ENCODE data around the gene CYP4F3. TPM values are rescaled to one million over a fixed set of nuclear protein-coding genes. Genes with fewer than 3 reads are reported as not detected.
"Not testable (repeated sequence)": the region's sequence is repeated elsewhere in the genome, so short reads cannot be mapped to it uniquely, and the experiment has no call there.

Gene CYP4F3
- total RNA-seq, result under 1 TPM in 3 of 4 donors, not detected in 1; 0.05 to 0.93 (median 0.68) TPM

DNA sequence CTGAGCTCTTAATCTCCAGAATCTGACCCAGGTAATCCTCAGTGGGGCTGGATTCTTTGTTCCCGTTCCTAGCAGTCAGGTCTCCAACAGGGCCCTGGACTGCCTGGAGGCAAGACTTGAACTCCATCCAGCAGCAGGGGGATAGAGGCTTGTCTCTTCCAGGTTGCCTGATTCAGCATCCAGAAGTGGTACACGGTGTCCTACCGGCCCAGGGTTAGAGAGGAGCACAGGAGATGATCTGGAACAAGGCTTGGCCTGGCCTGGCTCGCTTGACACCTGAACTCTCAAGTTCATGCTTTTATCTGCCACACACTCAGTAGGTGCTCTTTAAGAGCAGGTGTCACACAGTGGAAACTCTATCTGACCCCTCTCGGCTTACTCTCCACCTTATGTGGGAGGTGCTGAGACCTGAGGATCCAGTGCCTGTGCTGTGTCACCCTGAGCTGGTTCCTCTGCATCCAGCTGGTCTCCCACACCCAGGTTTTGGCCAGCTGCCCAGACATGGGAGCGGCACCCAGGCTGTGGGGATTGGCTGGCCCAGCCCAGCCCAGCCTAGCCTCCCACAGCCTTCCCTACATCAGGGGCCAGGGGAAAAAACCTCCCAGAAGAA lies at the start of gene CYP4F3:
CYP4F3 (plus strand) TSS at position 604 of the 610 bp plus-strand sequence. CDS start 519 bp downstream, outside the sequence.
- no peak within 1 kb of the TSS for H3K27ac ChIP-seq

GRCh38 chr19:15591796-15592195 lies 48.9 kb upstream of the CYP4F3 start:
- in situ Hi-C loops (cut with MboI; ENCODE audit: low sequenced_read_pairs in 4 of 4) (loop anchor here in 3 of 4 donors (25.0 kb wide), 2 partner anchors 571 to 596 kb away; partner anchors contain the start of genes AP1M1 (in 2 of the 3), FAM32A (in 2 of the 3) and CIB3 (in 1 of the 3)), intact Hi-C loops (cut with DNase I; ENCODE audit: low total_unique reads) (no loop called here)
- ATAC-seq, result no peak
- Histone ChIP-seq H3K4me1 (no peaks in the 10 kb centered on the region), H3K4me3 (no peak overlapping the region), H3K27ac (no peak overlapping the region), H3K27me3 (peaks cover 0 to 2% (median 0%) of the 10 kb centered on the region in 3 donors), H3K9me3 (no peaks in the 10 kb centered on the region), H3K36me3 (no peaks in the 10 kb centered on the region)
- no peak for DNase-seq
- no peak for TF ChIP-seq POLR2A (IDR thresholded peaks at IDR 0.05)
- no peak for TF ChIP-seq CTCF (IDR thresholded peaks at IDR 0.05 in 4 of 5, conservative IDR thresholded peaks at IDR 0.05 in 1 of 5)

More for the DNA sequence above, at the start of gene CYP4F3:
- in situ Hi-C loops (cut with MboI; ENCODE audit: low sequenced_read_pairs in 4 of 4) (no loop called here), intact Hi-C loops (cut with DNase I; ENCODE audit: low total_unique reads) (no loop called here)
- no peak for DNase-seq
- no peak for ATAC-seq
- H3K4me1 ChIP-seq, result no peaks in the 10 kb centered on the region
- TF ChIP-seq POLR2A (IDR thresholded peaks at IDR 0.05) (no peak), CTCF (IDR thresholded peaks at IDR 0.05 in 4 of 5, conservative IDR thresholded peaks at IDR 0.05 in 1 of 5) (no peak)
- H3K4me3 ChIP-seq, result no peak within 1 kb of the TSS
- no peaks in the 10 kb centered on the region for H3K27me3 ChIP-seq
- H3K9me3 ChIP-seq, result no peaks in the 10 kb centered on the region
- no peaks in the 10 kb centered on the region for H3K36me3 ChIP-seq

GRCh38 chr19:15592506-15592905 lies 48.2 kb upstream of the CYP4F3 start:
- H3K9me3 ChIP-seq; H3K27ac ChIP-seq; intact Hi-C loops (cut with DNase I; ENCODE audit: low total_unique reads); H3K4me3 ChIP-seq; H3K36me3 ChIP-seq; H3K4me1 ChIP-seq; H3K27me3 ChIP-seq; DNase-seq; ATAC-seq: not testable (repeated sequence)
- in situ Hi-C loops (cut with MboI; ENCODE audit: low sequenced_read_pairs in 4 of 4), result loop anchor here in 3 of 4 donors (25.0 kb wide), 2 partner anchors 570 to 595 kb away; partner anchors contain the start of genes AP1M1 (in 2 of the 3), FAM32A (in 2 of the 3) and CIB3 (in 1 of the 3)

DNA sequence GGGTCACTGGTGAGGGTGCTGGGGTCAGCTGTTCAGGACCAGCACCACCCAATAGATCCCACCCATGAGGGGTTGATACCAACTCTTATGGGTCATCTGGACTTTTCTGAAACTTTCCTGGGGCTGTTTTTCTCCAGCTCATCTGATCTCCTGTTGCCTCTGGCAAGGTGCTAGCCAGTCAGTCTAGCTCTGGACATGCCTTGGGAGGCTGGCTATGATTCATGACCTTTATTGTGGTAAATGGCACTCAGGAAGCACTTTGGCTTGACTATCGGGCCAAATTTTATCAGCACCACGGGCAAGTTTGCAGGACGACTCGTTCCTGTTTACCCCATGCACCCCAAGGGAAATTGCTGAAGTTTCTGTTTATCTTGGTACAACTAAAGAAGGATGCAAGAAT lies 46.9 kb upstream of the CYP4F3 start:
- ATAC-seq; H3K9me3 ChIP-seq; H3K27me3 ChIP-seq; H3K36me3 ChIP-seq; DNase-seq; H3K4me1 ChIP-seq; H3K4me3 ChIP-seq; H3K27ac ChIP-seq; intact Hi-C loops (cut with DNase I; ENCODE audit: low total_unique reads): not testable (repeated sequence)
- in situ Hi-C loops (cut with MboI; ENCODE audit: low sequenced_read_pairs in 4 of 4), result loop anchor here in 3 of 4 donors (25.0 kb wide), 2 partner anchors 569 to 594 kb away; partner anchors contain the start of genes AP1M1 (in 2 of the 3), FAM32A (in 2 of the 3) and CIB3 (in 1 of the 3)

DNA sequence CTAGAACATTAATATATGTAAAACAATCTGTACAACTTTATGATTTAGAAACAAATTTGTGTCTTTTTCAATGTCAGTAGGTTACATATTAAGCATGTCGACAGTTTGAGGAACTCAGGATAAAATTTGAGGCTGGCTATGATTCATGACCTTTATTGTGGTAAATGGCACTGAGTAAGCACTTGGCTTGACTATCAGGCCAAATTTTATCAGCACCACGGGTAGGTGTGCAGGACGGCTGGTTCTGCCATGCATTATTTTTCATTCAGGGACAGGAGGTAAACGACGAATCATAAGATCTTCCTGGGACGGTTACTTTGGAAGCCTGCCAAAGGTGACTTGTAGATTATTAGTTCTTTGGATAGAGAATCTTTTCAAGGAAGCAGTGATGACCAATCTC lies 45.6 kb upstream of the CYP4F3 start:
- Histone ChIP-seq H3K27me3 (no peaks in the 10 kb centered on the region), H3K4me3 (no peak overlapping the region), H3K4me1 (no peaks in the 10 kb centered on the region), H3K9me3 (no peaks in the 10 kb centered on the region), H3K36me3 (no peaks in the 10 kb centered on the region), H3K27ac (no peak overlapping the region)
- no peak for DNase-seq
- in situ Hi-C loops (cut with MboI; ENCODE audit: low sequenced_read_pairs in 4 of 4) (loop anchor here in 3 of 4 donors (25.0 kb wide), 2 partner anchors 567 to 592 kb away; partner anchors contain the start of genes AP1M1 (in 2 of the 3), FAM32A (in 2 of the 3) and CIB3 (in 1 of the 3)), intact Hi-C loops (cut with DNase I; ENCODE audit: low total_unique reads) (no loop called here)
- no peak for ATAC-seq
- TF ChIP-seq CTCF (IDR thresholded peaks at IDR 0.05 in 4 of 5, conservative IDR thresholded peaks at IDR 0.05 in 1 of 5), result no peak
- TF ChIP-seq POLR2A (IDR thresholded peaks at IDR 0.05), result no peak

- intact Hi-C loops (cut with DNase I; ENCODE audit: low total_unique reads); H3K9me3 ChIP-seq; H3K36me3 ChIP-seq; DNase-seq; H3K4me3 ChIP-seq; H3K4me1 ChIP-seq; ATAC-seq; H3K27me3 ChIP-seq; H3K27ac ChIP-seq: not testable (repeated sequence)
- in situ Hi-C loops (cut with MboI; ENCODE audit: low sequenced_read_pairs in 4 of 4), result loop anchor here in 1 of 4 donors (25.0 kb wide), 1 partner anchor 554 kb away; the partner anchor contains the start of gene CIB3
Measured at GRCh38 chr19:15607978-15608925, 32.4 kb upstream of the CYP4F3 start.
